GOT3 (cell line): ENCODE results near the gene SUN2.

ENCODE experiments used
- DNase-seq: peaks from one replicate; lab custom pipeline; 2025; ENCODE audit warnings: mixed read lengths; lab: John Stamatoyannopoulos, UW

Gene SUN2

GRCh38 chr22:38753948-38754750 is 1.6 kb downstream of the SUN2 start:
- DNase-seq, result no peak

GRCh38 chr22:38751422-38752346 is 4.1 kb downstream of the SUN2 start:
- no peak for DNase-seq

GRCh38 chr22:38751066-38751421 is 4.8 kb downstream of the SUN2 start:
- no peak for DNase-seq

DNA sequence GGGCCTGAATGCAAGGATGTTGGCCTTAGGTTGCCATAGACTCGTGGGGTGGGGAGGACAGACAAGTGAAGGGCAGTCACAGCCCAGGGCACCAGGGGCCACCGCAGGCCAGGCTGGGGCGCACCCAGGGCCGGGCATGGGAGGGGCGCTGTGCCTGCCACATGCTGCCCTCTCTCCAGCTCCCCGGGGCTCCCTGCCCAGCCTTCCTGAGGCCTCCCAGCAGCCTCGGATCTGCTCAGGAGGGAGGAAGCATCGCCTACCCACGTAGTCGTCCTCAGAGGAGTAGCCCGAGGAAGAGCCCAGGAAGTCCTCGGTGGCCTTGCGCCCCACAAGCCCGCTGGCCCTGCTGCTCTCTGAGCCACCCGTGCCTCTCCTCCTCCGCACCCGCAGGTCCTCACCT is 5.2 kb downstream of the SUN2 start:
- DNase-seq, result no peak

DNA sequence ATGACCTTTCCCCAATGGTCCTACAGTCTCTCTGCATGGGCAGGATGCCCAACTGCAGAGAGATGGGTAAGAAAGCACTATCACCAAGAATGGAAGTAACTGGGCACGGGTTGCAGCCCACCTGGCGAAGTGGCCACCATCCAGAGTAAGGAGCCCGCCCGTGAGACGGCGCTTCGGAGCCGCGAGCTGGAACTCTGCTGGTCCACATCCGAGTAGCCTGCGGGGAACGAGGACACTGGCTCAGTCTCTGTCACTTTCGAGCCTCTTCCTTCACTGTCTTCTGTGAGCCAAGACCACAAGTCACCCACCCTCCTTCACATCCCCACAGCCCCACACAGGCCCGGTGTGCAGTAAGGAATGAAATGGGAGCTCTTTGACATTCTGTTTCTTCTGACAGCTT is 5.7 kb downstream of the SUN2 start:
- DNase-seq, result no peak

- no peak for DNase-seq
These were observed 7.2 kb downstream of the SUN2 start for GRCh38 chr22:38748487-38749136.

DNA sequence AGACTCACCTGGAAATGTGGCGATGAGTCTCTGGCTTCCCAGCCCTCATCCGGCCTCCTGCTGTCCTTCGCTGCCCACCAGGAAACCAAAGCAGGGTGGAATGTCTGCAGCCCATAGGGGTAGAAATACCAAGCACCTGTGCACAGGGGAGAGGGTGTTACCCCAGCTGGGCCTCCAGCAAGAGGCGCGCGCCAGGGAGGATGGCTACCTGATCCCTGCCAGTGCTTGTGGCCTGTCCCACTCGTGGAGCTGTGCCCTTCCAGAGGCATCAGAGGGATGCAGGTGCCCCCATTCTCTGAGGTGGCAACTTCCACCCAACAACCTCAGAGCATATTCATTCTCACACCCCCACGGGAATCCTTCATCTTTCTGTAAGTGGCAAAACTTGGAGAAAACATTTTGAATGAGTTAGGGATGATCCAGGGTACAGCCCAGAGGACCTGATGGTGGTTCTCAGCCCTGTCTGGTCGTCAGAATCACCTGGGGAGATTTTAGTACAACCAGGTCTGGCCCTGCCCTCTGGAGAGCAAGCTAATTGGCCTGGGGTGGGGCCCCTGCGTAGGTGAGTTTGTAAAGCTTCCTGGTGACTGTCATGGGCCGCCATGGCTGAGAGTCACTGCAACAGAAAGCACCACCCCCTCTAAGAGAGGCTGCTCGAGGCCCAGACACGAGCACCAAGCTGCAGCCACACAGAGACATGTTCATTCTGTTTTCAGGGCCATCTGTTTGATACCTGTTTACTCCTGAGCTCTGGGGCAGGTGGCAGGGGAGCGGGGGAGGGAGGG is 9.9 kb downstream of the SUN2 start:
- no peak for DNase-seq

GRCh38 chr22:38744981-38745380 is 10.8 kb downstream of the SUN2 start:
- no peak for DNase-seq

DNA sequence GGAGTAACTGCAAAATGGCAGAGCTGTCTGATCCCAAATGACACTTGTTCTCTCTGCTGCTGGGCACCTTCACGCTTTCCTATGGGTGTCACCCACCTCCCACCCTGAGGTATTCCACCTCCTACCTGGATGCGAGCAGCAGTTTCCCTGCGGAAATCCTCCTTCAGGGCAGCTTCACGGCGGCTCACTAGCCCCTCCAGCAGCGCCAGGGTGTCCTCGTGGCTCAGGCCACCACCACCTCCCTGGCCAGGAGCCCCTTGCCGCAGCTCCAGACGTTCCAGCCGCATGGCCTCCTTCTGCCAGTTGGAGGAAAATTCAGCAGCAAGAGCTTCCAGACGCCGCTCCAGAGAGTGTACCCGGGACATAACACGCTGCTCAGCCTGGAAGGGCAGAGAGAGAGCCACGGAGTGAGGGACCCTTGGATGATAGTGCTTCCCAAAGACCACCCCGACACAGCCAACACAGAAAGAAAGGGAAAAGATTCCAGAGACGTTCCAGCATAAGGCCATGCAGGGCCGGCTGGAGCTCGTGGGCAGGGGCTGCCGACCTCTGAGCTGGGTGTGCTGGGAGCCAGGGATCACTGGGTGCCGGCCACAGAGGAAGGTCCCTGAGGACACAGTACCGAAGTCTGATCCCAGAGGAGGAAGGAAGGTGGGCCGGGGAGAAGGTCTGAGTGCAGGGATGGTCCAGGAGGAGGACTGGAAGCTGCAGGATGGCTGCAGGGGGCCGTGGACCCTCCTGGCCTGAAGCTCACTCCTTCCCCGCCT is 13.4 kb downstream of the SUN2 start:
- no peak for DNase-seq

GRCh38 chr22:38741576-38741975 is 14.2 kb downstream of the SUN2 start:
- no peak for DNase-seq

- no peak for DNase-seq
These were observed 14.6 kb downstream of the SUN2 start for GRCh38 chr22:38741166-38741565.

GRCh38 chr22:38740754-38741153 is 15.0 kb downstream of the SUN2 start:
- no peak for DNase-seq

GRCh38 chr22:38740116-38740723 is 15.6 kb downstream of the SUN2 start:
- DNase-seq, result no peak

DNA sequence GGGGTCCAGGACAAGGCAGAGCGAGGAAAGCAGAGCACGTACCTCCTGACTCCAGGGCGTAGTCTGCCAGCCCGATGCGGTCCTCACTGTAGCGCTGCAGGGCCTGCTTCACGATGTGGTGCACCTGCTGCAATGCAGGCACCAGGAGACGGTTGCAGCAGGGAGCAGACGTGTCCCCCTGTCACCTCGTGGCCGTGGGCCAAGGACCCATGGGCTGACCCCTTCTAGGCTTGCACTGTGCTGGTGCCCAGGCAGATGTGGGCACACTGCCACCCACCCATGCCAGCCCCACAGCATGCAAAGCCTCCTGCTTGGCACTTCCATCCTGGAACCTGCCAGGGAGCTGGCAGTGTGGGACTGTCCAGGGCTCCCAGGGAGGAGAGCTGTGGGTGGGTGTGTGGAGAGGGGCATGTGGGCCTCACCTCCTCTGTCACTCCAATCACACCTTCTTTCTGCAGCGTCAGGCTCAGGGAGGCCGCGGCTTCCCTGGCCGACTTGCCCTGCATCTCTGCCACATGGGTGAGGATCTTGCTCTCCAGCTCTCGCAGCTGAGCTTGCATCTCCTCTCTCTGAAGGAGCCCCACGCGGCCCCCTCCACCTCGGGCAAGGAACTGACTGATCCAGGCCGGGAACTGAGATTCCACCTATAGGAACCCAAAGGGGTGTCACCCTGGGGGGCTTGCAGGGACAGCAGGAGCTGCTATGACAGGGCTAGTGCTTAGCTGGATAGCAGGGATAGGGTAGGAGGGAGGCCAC is 16.3 kb downstream of the SUN2 start:
- no peak for DNase-seq

- no peak for DNase-seq
These were observed 17.2 kb downstream of the SUN2 start for GRCh38 chr22:38738475-38739070.

DNA sequence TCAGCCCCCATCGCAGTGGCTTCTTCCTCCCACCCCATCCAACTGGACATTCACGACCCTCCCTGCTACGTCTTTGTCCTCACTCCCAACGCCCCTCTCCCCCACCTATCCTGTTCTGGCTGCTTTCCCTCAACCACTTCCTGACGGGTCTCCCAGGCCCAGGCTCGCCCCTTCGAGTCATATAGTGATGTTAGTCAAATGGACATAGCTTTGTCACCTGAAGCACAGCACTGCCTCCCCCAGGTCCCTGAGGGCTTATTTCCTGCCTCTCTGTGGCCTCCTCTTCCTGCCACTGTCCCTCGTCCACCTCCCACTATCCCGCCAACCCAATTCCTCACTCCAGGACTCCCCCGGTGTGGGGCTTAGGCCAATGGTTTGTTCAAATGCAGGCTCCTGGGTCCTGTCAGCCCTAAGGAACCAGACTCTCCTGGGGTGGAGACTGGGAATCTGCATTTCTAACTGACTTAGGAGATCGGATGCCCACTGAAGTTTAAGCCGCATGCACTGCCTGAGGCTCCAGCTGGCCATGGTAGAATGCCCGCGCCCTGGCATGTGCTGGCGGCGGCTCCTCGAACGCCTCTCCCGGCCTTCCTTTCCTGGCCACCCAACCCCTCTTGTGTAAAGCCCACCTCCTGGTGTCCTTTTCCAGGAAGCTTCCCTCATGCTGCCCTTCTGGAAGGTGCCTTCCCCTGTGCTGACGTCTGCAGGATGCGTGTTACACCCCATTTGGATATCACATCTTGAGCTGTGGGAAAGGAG is 18.3 kb downstream of the SUN2 start:
- no peak for DNase-seq

DNA sequence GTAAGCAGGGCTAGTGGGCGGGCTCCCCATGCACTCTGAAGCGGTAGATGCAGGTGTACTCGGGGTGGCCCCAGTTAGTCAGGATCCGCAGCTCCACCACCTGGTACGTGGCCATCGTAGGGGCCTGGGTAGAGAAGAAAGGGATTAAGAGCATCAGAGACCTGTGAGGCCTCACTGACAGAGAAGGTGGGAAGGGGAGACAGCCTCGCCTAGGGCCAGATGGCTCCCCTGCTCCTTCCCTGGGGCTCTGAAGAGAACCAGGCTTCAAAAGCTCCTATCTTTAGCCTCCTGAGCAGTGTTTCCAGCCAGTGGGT is 19.6 kb downstream of the SUN2 start:
- no peak for DNase-seq

DNA sequence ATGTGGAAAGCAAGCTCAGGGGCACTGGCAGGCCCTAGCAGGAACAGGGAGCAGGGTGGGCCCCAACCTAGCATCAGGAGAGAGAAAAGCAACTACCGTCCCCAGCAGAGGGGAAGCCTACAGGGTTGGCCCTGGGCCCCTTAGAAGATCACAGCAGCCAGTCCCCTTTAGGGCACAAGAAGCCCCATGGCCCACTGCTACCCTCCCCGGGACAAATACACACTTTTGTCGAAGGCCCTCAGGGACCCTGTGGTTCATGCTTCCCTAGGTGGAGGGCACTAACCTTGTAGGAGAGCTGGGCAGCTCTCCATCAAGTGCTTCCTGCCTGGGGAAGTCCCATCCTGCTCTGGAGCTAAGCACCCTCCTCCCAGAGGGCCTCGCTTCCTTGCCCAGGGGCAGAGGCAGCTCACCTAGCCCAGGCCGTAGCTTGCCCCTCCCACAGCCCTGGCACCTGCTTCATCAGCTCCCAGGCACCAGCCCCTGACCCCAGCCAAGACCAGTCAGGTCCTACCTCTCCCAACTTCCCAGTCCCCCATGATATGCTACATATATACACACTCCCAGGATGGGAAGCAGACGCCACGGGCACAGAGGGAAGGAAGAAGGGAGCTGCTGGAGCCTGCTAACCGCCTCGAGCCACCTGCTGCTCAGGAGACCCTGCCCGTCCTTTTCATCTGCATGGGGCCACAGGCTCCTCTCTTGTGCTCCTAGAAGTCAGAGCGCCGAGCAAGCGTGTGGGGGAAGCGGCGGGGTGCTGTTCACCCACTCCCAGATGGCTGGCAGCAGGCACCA is 20.1 kb downstream of the SUN2 start:
- no peak for DNase-seq
